Motor neuron (in vitro differentiated cells): Measurements from ENCODE around the gene NEGR1. TPM values are rescaled to one million over a fixed set of nuclear protein-coding genes. Genes with fewer than 3 reads are reported as not detected.

Experiments used
- ATAC-seq, 8 experiments: fragments of 200-7000 bp; cut with Tn5 transposase; replicated peaks in 6 of 8; 2 replicates each; pipeline ENCODE4 v1.8.0; 2021; ENCODE audit warnings: mild to moderate bottlenecking in 8 of 8, moderate library complexity in 8 of 8
- H3K27ac ChIP-seq, 2 donors: fragments of 250-450 bp; sonication (Bioruptor Pico); 2 replicates each; pipeline ENCODE4 v1.9.0; 2021; ENCODE audit warnings: antibody characterized with exemption in 2 of 2, mild to moderate bottlenecking in 2 of 2, moderate library complexity in 1 of 2
- H3K4me1 ChIP-seq, 2 donors: fragments of 250-450 bp; sonication (Bioruptor Pico); replicated peaks in 1 of 2; 2 replicates each; pipeline ENCODE4 v1.6.1; 2021; ENCODE audit warnings: antibody characterized with exemption in 2 of 2, mild to moderate bottlenecking in 2 of 2, moderate library complexity in 1 of 2
- H3K4me3 ChIP-seq, 5 donors: fragments of 250-450 bp; sonication (Bioruptor Pico); 2 replicates each; pipeline ENCODE4 v1.9.0; 2021; ENCODE audit warnings: antibody characterized with exemption in 5 of 5, mild to moderate bottlenecking in 5 of 5, moderate library complexity in 4 of 5
- WGBS, 10 experiments: fragments of 450-650 bp; shearing (Covaris generic); methylation state at CpG; one replicate each; pipeline ENCODE4 v1.0.0; 2022; 5-methylcytosine and 5-hydroxymethylcytosine counted together
- in situ Hi-C, 9 experiments: fragments of 400-800 bp; cut with MboI; loops; one replicate each; pipeline ENCODE4 v1.15.0; 2021; ENCODE audit warnings: low sequenced_read_pairs in 9 of 9, low pct_unique_long_range_greater_than_20kb in 2 of 9; ENCODE audit not compliant: unreplicated experiment in 9 of 9
- total RNA-seq, 8 experiments: library from RNA; unstranded; fragments of 300-600 nt; gene quantifications; 2 replicates each; pipeline versions ENCODE4 v1.2.3 to v1.2.4, GENCODE V29; 2022

Gene NEGR1
- total RNA-seq, 8 experiments from 2014 or later: 0.63 to 40.6 (median 15.1) TPM

GRCh38 chr1:71829346-71829745 is 453.0 kb downstream of the NEGR1 start:
- ATAC-seq: no peak
- in situ Hi-C loops: no loop called here
- H3K4me3 ChIP-seq: no peak overlapping the region
- no peak overlapping the region for H3K27ac ChIP-seq
- peaks cover 6 to 12% of the 10 kb centered on the region in 2 donors for H3K4me1 ChIP-seq
- 51 to 95% (median 90%) methylated on average over 3 to 8 of the region's 8 CpGs for WGBS, 10 experiments

- in situ Hi-C loops: no loop called here
- ATAC-seq: peak in 5 of 8 experiments; percentile 57 to 72 (median 65)
- 55 to 96% (median 69%) methylated on average over 2 to 3 of the region's 3 CpGs; no CpG with 5 or more reads in 2 of the 10 experiments for WGBS, 10 experiments
- Histone ChIP-seq H3K4me1 (peaks cover 10 to 12% of the 10 kb centered on the region in 2 donors), H3K27ac (no peak overlapping the region), H3K4me3 (no peak overlapping the region)
These were observed 453.8 kb downstream of the NEGR1 start for GRCh38 chr1:71828431-71829012.

- Histone ChIP-seq H3K4me3 (no peak overlapping the region), H3K4me1 (peaks cover 12 to 13% of the 10 kb centered on the region in 2 donors), H3K27ac (no peak overlapping the region)
- WGBS, 10 experiments: 52 to 100% (median 82%) methylated on average over 3 to 4 of the region's 4 CpGs; no CpG with 5 or more reads in 3 of the 10 experiments
- ATAC-seq: peak in 4 of 8 experiments; percentile 22 to 95 (median 32)
- in situ Hi-C loops: no loop called here
These were observed 458.5 kb downstream of the NEGR1 start for GRCh38 chr1:71823708-71824305.

GRCh38 chr1:71817028-71817427 is 465.3 kb downstream of the NEGR1 start:
- in situ Hi-C loops: no loop called here
- Histone ChIP-seq H3K4me3 (no peak overlapping the region), H3K27ac (no peak overlapping the region), H3K4me1 (no peaks in the 10 kb centered on the region)
- 0 to 100% (median 88%) methylated on average over 1 to 4 of the region's 4 CpGs for WGBS, 10 experiments
- ATAC-seq: peak in 1 of 8 experiments; percentile 34

- WGBS, 10 experiments: 33 to 81% (median 55%) methylated on average over 1 to 3 of the region's 3 CpGs
These were observed 473.3 kb downstream of the NEGR1 start for GRCh38 chr1:71809085-71809484.

GRCh38 chr1:71804140-71804539 is 478.2 kb downstream of the NEGR1 start:
- in situ Hi-C loops: no loop called here
- peaks cover 0 to 7% of the 10 kb centered on the region in 2 donors for H3K4me1 ChIP-seq
- ATAC-seq: peak in 2 of 8 experiments; percentile 31 to 32
- 78 to 100% (median 91%) methylated on average over 1 to 2 of the region's 2 CpGs; no CpG with 5 or more reads in 6 of the 10 experiments for WGBS, 10 experiments
- H3K27ac ChIP-seq: no peak overlapping the region
- H3K4me3 ChIP-seq: no peak overlapping the region

More at GRCh38 chr1:71809085-71809484, 473.3 kb downstream of the NEGR1 start:
- H3K4me3 ChIP-seq: no peak overlapping the region
- in situ Hi-C loops: no loop called here
- H3K4me1 ChIP-seq: peaks cover 0 to 7% of the 10 kb centered on the region in 2 donors
- ATAC-seq: peak in 2 of 8 experiments; percentile 32 to 57
- no peak overlapping the region for H3K27ac ChIP-seq

GRCh38 chr1:71796006-71796405 is 486.3 kb downstream of the NEGR1 start:
- Histone ChIP-seq H3K4me1 (no peaks in the 10 kb centered on the region), H3K4me3 (no peak overlapping the region), H3K27ac (no peak overlapping the region)
- in situ Hi-C loops: no loop called here
- ATAC-seq: peak in 4 of 8 experiments; percentile 47 to 99 (median 90)

GRCh38 chr1:71792264-71792663 is 490.1 kb downstream of the NEGR1 start:
- WGBS, 10 experiments: 64 to 100% (median 93%) methylated on average over 1 of the region's 1 CpG; no CpG with 5 or more reads in 1 of the 10 experiments
- Histone ChIP-seq H3K4me3 (no peak overlapping the region), H3K27ac (no peak overlapping the region), H3K4me1 (no peaks in the 10 kb centered on the region)
- in situ Hi-C loops: no loop called here
- no peak for ATAC-seq

GRCh38 chr1:71788113-71788512 is 494.2 kb downstream of the NEGR1 start:
- in situ Hi-C loops: no loop called here
- no peak overlapping the region for H3K27ac ChIP-seq
- no peak for ATAC-seq
- H3K4me3 ChIP-seq: no peak overlapping the region
- 67 to 100% (median 86%) methylated on average over 1 of the region's 1 CpG; no CpG with 5 or more reads in 1 of the 10 experiments for WGBS, 10 experiments
- peaks cover 0 to 6% of the 10 kb centered on the region in 2 donors for H3K4me1 ChIP-seq

GRCh38 chr1:71787699-71788098 is 494.6 kb downstream of the NEGR1 start:
- Histone ChIP-seq H3K4me3 (no peak overlapping the region), H3K4me1 (peaks cover 0 to 6% of the 10 kb centered on the region in 2 donors), H3K27ac (no peak overlapping the region)
- in situ Hi-C loops: no loop called here
- no peak for ATAC-seq
- 29 to 100% (median 89%) methylated on average over 1 of the region's 1 CpG; no CpG with 5 or more reads in 2 of the 10 experiments for WGBS, 10 experiments

GRCh38 chr1:71786218-71786617 is 496.1 kb downstream of the NEGR1 start:
- Histone ChIP-seq H3K27ac (no peak overlapping the region), H3K4me3 (no peak overlapping the region), H3K4me1 (peaks cover 0 to 6% of the 10 kb centered on the region in 2 donors)
- WGBS, 10 experiments: 40 to 100% (median 83%) methylated on average over 1 of the region's 1 CpG; no CpG with 5 or more reads in 3 of the 10 experiments
- ATAC-seq: no peak
- in situ Hi-C loops: no loop called here

GRCh38 chr1:71785450-71785849 is 496.9 kb downstream of the NEGR1 start:
- H3K27ac ChIP-seq: no peak overlapping the region
- in situ Hi-C loops: no loop called here
- H3K4me1 ChIP-seq: peaks cover 0 to 6% of the 10 kb centered on the region in 2 donors
- no peak overlapping the region for H3K4me3 ChIP-seq
- ATAC-seq: peak in 1 of 8 experiments; percentile 29

- in situ Hi-C loops: no loop called here
- ATAC-seq: peak in 2 of 8 experiments; percentile 32 to 71
- Histone ChIP-seq H3K27ac (no peak overlapping the region), H3K4me1 (peaks cover 0 to 6% of the 10 kb centered on the region in 2 donors), H3K4me3 (no peak overlapping the region)
- 57 to 93% (median 72%) methylated on average over 1 to 3 of the region's 3 CpGs for WGBS, 10 experiments
These were observed 497.3 kb downstream of the NEGR1 start for GRCh38 chr1:71785000-71785399.
